CD14-positive monocyte (primary cell): ENCODE measurements around the gene HOMEZ. TPM values are rescaled to one million over a fixed set of nuclear protein-coding genes. Genes with fewer than 3 reads are reported as not detected.

ENCODE experiments used
- DNase-seq, 3 donors: peaks; one replicate each; pipeline ENCODE4 v3.0.0-alpha.2; 2011 to 2022
- H2AFZ ChIP-seq: 2 replicates; pipeline ENCODE4 v1.6.0; 2012; ENCODE audit warnings: mild to moderate bottlenecking, low read depth, low read length, inconsistent platforms; ENCODE audit not compliant: insufficient read depth, poor library complexity, severe bottlenecking
- H3K27ac ChIP-seq, 2 donors: 1 replicate in 1 of 2; 2 replicates in 1 of 2; pipeline ENCODE4 v1.5.1; 2012 to 2013; ENCODE audit warnings: low read length in 2 of 2, control low read depth in 1 of 2, inconsistent platforms in 1 of 2, low read depth in 1 of 2, mild to moderate bottlenecking in 1 of 2
- H3K27me3 ChIP-seq, 2 donors: one replicate each; pipeline versions ENCODE4 v1.6.0 to v1.6.1; 2011 to 2013; ENCODE audit warnings: low read length in 2 of 2; ENCODE audit not compliant: control insufficient read depth in 2 of 2, insufficient read depth in 2 of 2
- H3K36me3 ChIP-seq, 2 donors: replicated peaks in 1 of 2; 1 replicate in 1 of 2; 2 replicates in 1 of 2; pipeline versions ENCODE4 v1.5.1 to v1.6.1; 2012 to 2013; ENCODE audit warnings: low read length in 2 of 2, control low read depth in 1 of 2, inconsistent platforms in 1 of 2, mild to moderate bottlenecking in 1 of 2; ENCODE audit not compliant: insufficient read depth in 2 of 2, control insufficient read depth in 1 of 2
- H3K4me1 ChIP-seq, 2 donors: 1 replicate in 1 of 2; 2 replicates in 1 of 2; pipeline versions ENCODE4 v1.5.1 to v1.6.1; 2012 to 2013; ENCODE audit warnings: low read length in 2 of 2, control low read depth in 1 of 2, inconsistent platforms in 1 of 2, mild to moderate bottlenecking in 1 of 2, moderate library complexity in 1 of 2; ENCODE audit not compliant: insufficient read depth in 2 of 2, control insufficient read depth in 1 of 2
- H3K4me2 ChIP-seq: replicated peaks from 2 replicates; pipeline ENCODE3; 2012; ENCODE audit warnings: low read length, moderate library complexity, mild to moderate bottlenecking; ENCODE audit not compliant: poor library complexity, severe bottlenecking; ENCODE audit errors: extremely low read depth
- H3K4me3 ChIP-seq, 3 experiments: fragments of 200-600 bp in 1 of 3; sonication (generic) in 1 of 3; replicated peaks in 1 of 3; 1 replicate in 2 of 3; 2 replicates in 1 of 3; pipeline ENCODE4 v1.5.1; 2011 to 2013; ENCODE audit warnings: low read length in 3 of 3, mild to moderate bottlenecking in 3 of 3, control low read depth in 2 of 3, low read depth in 2 of 3, inconsistent platforms in 1 of 3, moderate library complexity in 1 of 3
- H3K79me2 ChIP-seq: 2 replicates; pipeline ENCODE4 v1.6.0; 2012; ENCODE audit warnings: mild to moderate bottlenecking, control low read depth, inconsistent platforms, low read length, moderate library complexity; ENCODE audit not compliant: insufficient read depth
- H3K9ac ChIP-seq: 2 replicates; pipeline ENCODE4 v1.6.0; 2017; ENCODE audit warnings: low read length, mild to moderate bottlenecking; ENCODE audit not compliant: insufficient read depth, poor library complexity, severe bottlenecking
- H3K9me3 ChIP-seq, 2 donors: replicated peaks in 1 of 2; 1 replicate in 1 of 2; 2 replicates in 1 of 2; pipeline versions ENCODE4 v1.5.1 to v1.6.1; 2012 to 2013; ENCODE audit warnings: low read length in 2 of 2, control low read depth in 1 of 2; ENCODE audit not compliant: control insufficient read depth in 1 of 2, insufficient read depth in 1 of 2
- H4K20me1 ChIP-seq: 2 replicates; pipeline ENCODE4 v1.6.0; 2012; ENCODE audit warnings: mild to moderate bottlenecking, low read length, control low read depth, moderate library complexity; ENCODE audit not compliant: insufficient read depth
- H3K27ac Mint-ChIP-seq, 7 donors: one replicate each; pipeline ENCODE4 v1.8.0; 2020; ENCODE audit warnings: mild to moderate bottlenecking in 7 of 7, mixed read lengths in 7 of 7, moderate library complexity in 6 of 7, inconsistent platforms in 2 of 7
- H3K27me3 Mint-ChIP-seq, 3 donors: one replicate each; pipeline ENCODE4 v1.8.0; 2021 to 2022; ENCODE audit warnings: low read depth in 3 of 3, mild to moderate bottlenecking in 3 of 3, mixed read lengths in 3 of 3, moderate library complexity in 3 of 3, inconsistent platforms in 1 of 3
- H3K36me3 Mint-ChIP-seq, 2 donors: one replicate each; pipeline ENCODE4 v1.8.0; 2020; ENCODE audit warnings: mixed read lengths in 2 of 2, inconsistent platforms in 1 of 2, mild to moderate bottlenecking in 1 of 2
- H3K4me1 Mint-ChIP-seq: one replicate; pipeline ENCODE4 v1.8.0; 2020; ENCODE audit warnings: mild to moderate bottlenecking, mixed read lengths
- H3K4me3 Mint-ChIP-seq, 2 donors: one replicate each; pipeline ENCODE4 v1.8.0; 2020; ENCODE audit warnings: mild to moderate bottlenecking in 2 of 2, mixed read lengths in 2 of 2, moderate library complexity in 1 of 2
- H3K9me3 Mint-ChIP-seq, 7 donors: one replicate each; pipeline ENCODE4 v1.8.0; 2020 to 2022; ENCODE audit warnings: mixed read lengths in 7 of 7, mild to moderate bottlenecking in 6 of 7, moderate library complexity in 6 of 7, inconsistent platforms in 2 of 7
- CTCF ChIP-seq: fragments of 200-600 bp; IDR thresholded peaks from one replicate; pipeline ENCODE4 v1.8.0; 2022; ENCODE audit warnings: antibody characterized with exemption, mild to moderate bottlenecking
- WGBS: methylation state at CpG from one replicate; pipeline ENCODE4 v1.1.5; 2013; ENCODE audit warnings: missing lambda C conversion rate; ENCODE audit not compliant: insufficient coverage; 5-methylcytosine and 5-hydroxymethylcytosine counted together
- intact Hi-C, 2 donors: fragments of 100-400 bp; cut with micrococcal nuclease; formaldehyde crosslinking; loops; one replicate each; pipeline versions ENCODE4 v1.15.0 to v1.15.1; 2023
- polyA minus RNA-seq: library from RNA; depleted of rRNA, polyadenylated mRNA; stranded (reverse); fragments of >200 nt; gene quantifications from 2 replicates; pipeline ENCODE4 v1.2.3, GENCODE V29; 2012
- polyA plus RNA-seq, 3 donors: library from polyadenylated mRNA; depleted of rRNA in 1 of 3; unstranded in 2 of 3; stranded (reverse) in 1 of 3; fragments of 300-500 nt in 2 of 3; fragments of >200 nt in 1 of 3; fragmentation: Illumina TruSeq in 2 of 3; gene quantifications; 1 replicate in 2 of 3; 2 replicates in 1 of 3; pipeline ENCODE4 v1.2.3, GENCODE V29; 2012 to 2021
- total RNA-seq, 12 experiments: library from RNA in 1 of 12; stranded (reverse) in 1 of 12; fragments of 120-200 nt in 1 of 12; gene quantifications; one replicate each; pipeline ENCODE4 v1.2.4 and lab custom pipeline; 2013 to 2026; ENCODE audit warnings: mixed read lengths in 6 of 12, inconsistent platforms in 1 of 12

The HOMEZ gene
- total RNA-seq (2013), result 14.6 TPM
- polyA plus RNA-seq, result 1 to 10 TPM; 3.5 to 5.4 (median 4.1) TPM
- polyA minus RNA-seq, result 7.8 and 18.0 TPM in 2 replicates

GRCh38 chr14:23286020-23286901 is at the start of gene HOMEZ:
Gene HOMEZ, minus strand, starts transcription at chr14:23286132. Its CDS starts 180 bp downstream, at chr14:23285952.
- Histone ChIP-seq H3K9ac (peak within 1 kb of the TSS; percentile 92), H3K27me3 (no peaks in the 10 kb centered on the region), H3K79me2 (peaks cover 36% of the 10 kb centered on the region), H3K36me3 (peaks cover 3 to 7% of the 10 kb centered on the region in 2 donors), H3K9me3 (no peaks in the 10 kb centered on the region), H3K27ac (peak within 1 kb of the TSS; percentile 91 to 95), H3K4me2 (peak within 1 kb of the TSS; percentile 95), H4K20me1 (no peaks in the 10 kb centered on the region), H3K4me3 (peak within 1 kb of the TSS; percentile 70 to 94 (median 89)), H2AFZ (peak within 1 kb of the TSS; percentile 93), H3K4me1 (peaks cover 18 to 25% of the 10 kb centered on the region in 2 donors)
- peak; percentile 95 to 96 (median 95) for DNase-seq
- 1% methylated on average over 48 of the region's 53 CpGs for WGBS
- H3K4me3 Mint-ChIP-seq, result peak within 1 kb of the TSS; percentile 98 to 99
- H3K36me3 Mint-ChIP-seq, result peaks cover 0 to 5% of the 10 kb centered on the region in 2 donors
- TF ChIP-seq CTCF, result no peak
- intact Hi-C loops, result loop anchor here (1.0 to 10.0 kb wide), 5 partner anchors 14 to 191 kb away; partner anchors contain the start of genes PABPN1 (in 2 of the 2), ACIN1 (in 1 of the 2) and C14orf119 (in 1 of the 2)
- peaks cover 0 to 2% (median 0%) of the 10 kb centered on the region in 3 donors for H3K27me3 Mint-ChIP-seq
- H3K4me1 Mint-ChIP-seq, result peaks cover 24% of the 10 kb centered on the region
- H3K27ac Mint-ChIP-seq, result peak within 1 kb of the TSS; percentile 94 to 99 (median 97)
- H3K9me3 Mint-ChIP-seq, result no peaks in the 10 kb centered on the region

- Mint-ChIP-seq H3K4me3 (no peak overlapping the region), H3K4me1 (no peaks in the 10 kb centered on the region), H3K27me3 (peaks cover 4 to 11% (median 10%) of the 10 kb centered on the region in 3 donors), H3K9me3 (peaks cover 5 to 15% (median 9%) of the 10 kb centered on the region in 7 donors), H3K27ac (no peak overlapping the region), H3K36me3 (no peaks in the 10 kb centered on the region)
- Histone ChIP-seq H3K4me1 (no peaks in the 10 kb centered on the region), H3K9me3 (peaks cover 3 to 8% of the 10 kb centered on the region in 2 donors), H4K20me1 (no peaks in the 10 kb centered on the region), H3K4me3 (no peak overlapping the region), H3K79me2 (no peaks in the 10 kb centered on the region), H3K9ac (no peak overlapping the region), H3K27me3 (no peaks in the 10 kb centered on the region), H3K36me3 (no peaks in the 10 kb centered on the region), H2AFZ (no peak overlapping the region), H3K27ac (no peak overlapping the region), H3K4me2 (no peak overlapping the region)
- intact Hi-C loops, result loop anchor here in 1 of 2 donors (10.0 kb wide), 1 partner anchor 71 kb away; no protein-coding TSS in a partner anchor
- TF ChIP-seq CTCF, result no peak
- WGBS, result 88% methylated on average over 2 of the region's 5 CpGs
- no peak for DNase-seq
These were observed 49.7 kb upstream of the HOMEZ start for GRCh38 chr14:23335623-23336022.
